Brain microvascular endothelial cell (primary cell): ENCODE results near the gene EPC2.

Experiments used
- DNase-seq: peaks from one replicate; pipeline ENCODE4 v3.0.0-alpha.2; 2020
- H3K27ac ChIP-seq: fragments of 250-450 bp; sonication (Bioruptor Pico); 2 replicates; pipeline ENCODE4 v1.5.1; 2020; ENCODE audit warnings: mild to moderate bottlenecking, moderate library complexity
- H3K27me3 ChIP-seq: fragments of 250-450 bp; sonication (Bioruptor Pico); replicated peaks from 2 replicates; pipeline ENCODE4 v1.5.1; 2020; ENCODE audit warnings: mild to moderate bottlenecking
- H3K36me3 ChIP-seq: fragments of 250-450 bp; sonication (Bioruptor Pico); replicated peaks from 2 replicates; pipeline ENCODE4 v1.5.1; 2020; ENCODE audit warnings: mild to moderate bottlenecking
- H3K4me3 ChIP-seq: 2 replicates; pipeline ENCODE4 v1.5.1; 2011; ENCODE audit warnings: low read depth, mild to moderate bottlenecking, control low read depth, low read length, moderate library complexity
- CTCF ChIP-seq: IDR thresholded peaks from 2 replicates; pipeline ENCODE4 v1.5.1; 2011; ENCODE audit warnings: low read depth, mild to moderate bottlenecking, moderate library complexity, low read length, control low read depth, inconsistent platforms; ENCODE audit errors: missing control alignments
- in situ Hi-C: cut with HindIII; loops from 2 replicates; pipeline ENCODE4 v1.10.0; 2017; ENCODE audit warnings: low sequenced_read_pairs, low pct_ligation_motif_present

EPC2 gene

GRCh38 chr2:148650881-148651280, 6.3 kb downstream of the EPC2 start:
- Histone ChIP-seq H3K36me3 (no peaks in the 10 kb centered on the region), H3K27ac (no peak overlapping the region), H3K27me3 (no peaks in the 10 kb centered on the region), H3K4me3 (no peak overlapping the region)
- TF ChIP-seq CTCF = no peak
- in situ Hi-C loops = no loop called here
- no peak for DNase-seq

- Histone ChIP-seq H3K36me3 (no peaks in the 10 kb centered on the region), H3K27me3 (no peaks in the 10 kb centered on the region), H3K4me3 (no peak overlapping the region), H3K27ac (no peak overlapping the region)
- DNase-seq = no peak
- in situ Hi-C loops = no loop called here
- no peak for TF ChIP-seq CTCF
Observed at GRCh38 chr2:148651972-148652371, 7.4 kb downstream of the EPC2 start.

GRCh38 chr2:148653437-148653836, 8.9 kb downstream of the EPC2 start:
- no peak for DNase-seq
- Histone ChIP-seq H3K27ac (no peak overlapping the region), H3K27me3 (no peaks in the 10 kb centered on the region), H3K36me3 (no peaks in the 10 kb centered on the region), H3K4me3 (no peak overlapping the region)
- in situ Hi-C loops = no loop called here
- TF ChIP-seq CTCF = no peak

GRCh38 chr2:148654435-148654834, 9.9 kb downstream of the EPC2 start:
- no peak overlapping the region for H3K4me3 ChIP-seq
- in situ Hi-C loops = no loop called here
- no peak for DNase-seq
- no peaks in the 10 kb centered on the region for H3K36me3 ChIP-seq
- no peak for TF ChIP-seq CTCF
- no peaks in the 10 kb centered on the region for H3K27me3 ChIP-seq
- H3K27ac ChIP-seq = no peak overlapping the region

GRCh38 chr2:148656516-148656915, 12.0 kb downstream of the EPC2 start:
- no peak for TF ChIP-seq CTCF
- in situ Hi-C loops = no loop called here
- DNase-seq = no peak
- Histone ChIP-seq H3K27me3 (no peaks in the 10 kb centered on the region), H3K27ac (no peak overlapping the region), H3K4me3 (no peak overlapping the region), H3K36me3 (no peaks in the 10 kb centered on the region)

- in situ Hi-C loops = no loop called here
- peak overlapping the region; percentile 32 for H3K27ac ChIP-seq
- DNase-seq = no peak
- H3K36me3 ChIP-seq = no peaks in the 10 kb centered on the region
- H3K4me3 ChIP-seq = no peak overlapping the region
- no peaks in the 10 kb centered on the region for H3K27me3 ChIP-seq
- no peak for TF ChIP-seq CTCF
Observed at GRCh38 chr2:148658807-148659722, 14.5 kb downstream of the EPC2 start.
